Chondrocyte (in vitro differentiated cells): ENCODE data around the gene MACROD2. TPM values are rescaled to one million over a fixed set of nuclear protein-coding genes. Genes with fewer than 3 reads are reported as not detected.

ENCODE experiments used
- DNase-seq: peaks from one replicate; pipeline ENCODE4 v3.0.0; 2021; ENCODE audit warnings: mixed read lengths, low spot score
- H3K27ac Mint-ChIP-seq: one replicate; pipeline ENCODE4 v1.8.0; 2021; ENCODE audit warnings: mild to moderate bottlenecking, moderate library complexity, mixed read lengths; ENCODE audit not compliant: unreplicated experiment
- H3K27me3 Mint-ChIP-seq: 2 replicates; pipeline ENCODE4 v1.8.0; 2021; ENCODE audit warnings: low read depth, mixed read lengths
- H3K36me3 Mint-ChIP-seq: 2 replicates; pipeline ENCODE4 v1.8.0; 2021; ENCODE audit warnings: low read depth, mixed read lengths
- H3K4me1 Mint-ChIP-seq: 2 replicates; pipeline ENCODE4 v1.8.0; 2021; ENCODE audit warnings: low read depth, mild to moderate bottlenecking, mixed read lengths
- H3K4me3 Mint-ChIP-seq: one replicate; pipeline ENCODE4 v1.8.0; 2021; ENCODE audit warnings: mild to moderate bottlenecking, moderate library complexity, mixed read lengths; ENCODE audit not compliant: unreplicated experiment
- H3K9me3 Mint-ChIP-seq: 2 replicates; pipeline ENCODE4 v1.8.0; 2021; ENCODE audit warnings: low read depth, mixed read lengths
- CTCF ChIP-seq: fragments of 200-600 bp; sonication (generic); IDR thresholded peaks from 2 replicates; pipeline ENCODE4 v1.5.0; 2021; ENCODE audit warnings: antibody characterized with exemption, mild to moderate bottlenecking, moderate library complexity
- total RNA-seq: library from RNA; stranded (reverse); gene quantifications from 3 replicates; pipeline ENCODE4 v1.2.1, GENCODE V29; 2021

Gene MACROD2
- total RNA-seq, 1 donor from 2014 or later: 3.2 TPM

DNA sequence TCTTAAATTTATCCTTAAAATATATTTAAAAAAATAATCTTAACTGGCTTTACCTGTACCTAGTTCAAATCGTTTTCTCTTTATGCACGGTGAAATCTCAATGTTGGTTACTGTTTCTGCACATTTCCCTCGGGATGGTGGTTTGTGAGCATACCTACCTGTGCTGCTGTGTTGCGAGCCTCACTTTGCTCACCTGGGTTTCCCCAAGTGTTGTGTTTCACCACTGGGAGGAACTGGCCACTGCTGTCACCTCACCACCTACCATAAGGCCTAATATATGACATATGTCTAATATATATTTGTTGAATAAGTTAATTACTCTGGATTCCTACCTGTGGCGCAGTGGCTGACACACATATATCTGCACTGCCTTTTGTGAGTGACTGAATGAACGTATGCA lies 835.6 kb downstream of the MACROD2 start:
- Mint-ChIP-seq H3K9me3 (no peaks in the 10 kb centered on the region), H3K4me3 (no peak overlapping the region), H3K27me3 (no peaks in the 10 kb centered on the region), H3K4me1 (no peaks in the 10 kb centered on the region), H3K27ac (no peak overlapping the region), H3K36me3 (no peaks in the 10 kb centered on the region)
- no peak for TF ChIP-seq CTCF
- DNase-seq: no peak

DNA sequence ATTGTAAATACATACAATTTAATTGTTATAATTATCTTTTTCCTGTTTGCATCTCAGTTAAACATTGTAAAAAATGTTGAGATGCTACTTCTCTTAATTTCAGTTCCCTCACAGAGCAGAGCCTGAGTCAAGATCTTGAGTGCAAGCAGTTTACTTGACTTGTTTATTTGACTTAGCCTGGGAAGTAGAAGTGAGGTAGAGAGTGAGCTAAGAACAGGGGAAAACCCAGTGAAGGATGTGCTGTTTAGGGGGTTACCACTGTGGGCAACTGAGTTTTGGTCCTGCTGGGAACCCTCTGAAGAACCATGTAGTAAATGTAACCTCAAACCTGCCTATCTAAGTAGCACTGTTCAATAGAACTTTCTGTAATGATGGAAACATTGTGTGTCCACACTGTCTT lies 837.3 kb downstream of the MACROD2 start:
- Mint-ChIP-seq H3K4me3 (no peak overlapping the region), H3K36me3 (no peaks in the 10 kb centered on the region), H3K4me1 (no peaks in the 10 kb centered on the region), H3K9me3 (no peaks in the 10 kb centered on the region), H3K27me3 (no peaks in the 10 kb centered on the region), H3K27ac (no peak overlapping the region)
- DNase-seq: no peak
- TF ChIP-seq CTCF: no peak

- Mint-ChIP-seq H3K4me3 (no peak overlapping the region), H3K27me3 (no peaks in the 10 kb centered on the region), H3K9me3 (no peaks in the 10 kb centered on the region), H3K4me1 (peaks cover 15% of the 10 kb centered on the region), H3K27ac (peak overlapping the region; percentile 65), H3K36me3 (no peaks in the 10 kb centered on the region)
- TF ChIP-seq CTCF: no peak
- no peak for DNase-seq
Observed at GRCh38 chr20:14838663-14839628, 843.6 kb downstream of the MACROD2 start.

- Mint-ChIP-seq H3K27ac (no peak overlapping the region), H3K27me3 (no peaks in the 10 kb centered on the region), H3K4me3 (no peak overlapping the region), H3K36me3 (no peaks in the 10 kb centered on the region), H3K9me3 (no peaks in the 10 kb centered on the region), H3K4me1 (peaks cover 10% of the 10 kb centered on the region)
- TF ChIP-seq CTCF: no peak
- DNase-seq: no peak
Observed at GRCh38 chr20:14845199-14846160, 850.2 kb downstream of the MACROD2 start.

- TF ChIP-seq CTCF: no peak
- H3K4me3 Mint-ChIP-seq: no peak overlapping the region
- peaks cover 10% of the 10 kb centered on the region for H3K4me1 Mint-ChIP-seq
- no peaks in the 10 kb centered on the region for H3K27me3 Mint-ChIP-seq
- H3K36me3 Mint-ChIP-seq: no peaks in the 10 kb centered on the region
- DNase-seq: no peak
- no peaks in the 10 kb centered on the region for H3K9me3 Mint-ChIP-seq
- no peak overlapping the region for H3K27ac Mint-ChIP-seq
Observed at GRCh38 chr20:14848806-14849205, 853.5 kb downstream of the MACROD2 start.
